ENCODE data around the gene EDA.

Gene EDA

GRCh38 chrX:70087857-70088630 is 472.1 kb downstream of the EDA start:
- no peak overlapping the region for H3K4me3 ChIP-seq (ENCODE audit: low read length in 2 of 2)
- H3K27me3 ChIP-seq (ENCODE audit: control insufficient read depth in 1 of 2, insufficient read depth in 2 of 2, low read length in 2 of 2) = peaks cover 0 to 18% of the 10 kb centered on the region in 2 donors
- no peak overlapping the region for H3K27ac ChIP-seq (ENCODE audit: low read length)
- H3K9ac ChIP-seq (ENCODE audit: low read length in 2 of 2) = no peak overlapping the region
- no peaks in the 10 kb centered on the region for H3K36me3 ChIP-seq (ENCODE audit: control insufficient read depth in 2 of 2, insufficient read depth in 2 of 2, low read length in 2 of 2)
- peaks cover 6% of the 10 kb centered on the region for H3K4me1 ChIP-seq (ENCODE audit: control insufficient read depth, insufficient read depth, low read length)
- H3K9me3 ChIP-seq (ENCODE audit: control insufficient read depth in 2 of 2, low read length in 2 of 2) = no peaks in the 10 kb centered on the region

- Histone ChIP-seq H3K27ac (ENCODE audit: low read length) (no peak overlapping the region), H3K36me3 (ENCODE audit: control insufficient read depth in 2 of 2, insufficient read depth in 2 of 2, low read length in 2 of 2) (no peaks in the 10 kb centered on the region), H3K9me3 (ENCODE audit: control insufficient read depth in 2 of 2, low read length in 2 of 2) (no peaks in the 10 kb centered on the region), H3K4me3 (ENCODE audit: low read length in 2 of 2) (no peak overlapping the region), H3K9ac (ENCODE audit: low read length in 2 of 2) (no peak overlapping the region), H3K4me1 (ENCODE audit: control insufficient read depth, insufficient read depth, low read length) (peaks cover 6% of the 10 kb centered on the region), H3K27me3 (ENCODE audit: control insufficient read depth in 1 of 2, insufficient read depth in 2 of 2, low read length in 2 of 2) (peaks cover 0 to 20% of the 10 kb centered on the region in 2 donors)
Measured at GRCh38 chrX:70088751-70089150, 472.8 kb downstream of the EDA start.
